ENCODE measurements around the gene CCDC91.
"Not testable (repeated sequence)": the region's sequence is repeated elsewhere in the genome, so short reads cannot be mapped to it uniquely, and the experiment has no call there.

CCDC91 gene

GRCh38 chr12:28303192-28303591 is 112.9 kb downstream of the CCDC91 start:
- no peak for DNase-seq

GRCh38 chr12:28306535-28306934 is 116.3 kb downstream of the CCDC91 start:
- DNase-seq = no peak

- no peak for DNase-seq
Measured at GRCh38 chr12:28308891-28309290, 118.6 kb downstream of the CCDC91 start.

- DNase-seq = peak; percentile 47
Measured at GRCh38 chr12:28313631-28314030, 123.4 kb downstream of the CCDC91 start.

- DNase-seq = no peak
Measured at GRCh38 chr12:28316049-28316448, 125.8 kb downstream of the CCDC91 start.

GRCh38 chr12:28318273-28318672 is 128.0 kb downstream of the CCDC91 start:
- DNase-seq = no peak

- no peak for DNase-seq
Measured at GRCh38 chr12:28320353-28320752, 130.1 kb downstream of the CCDC91 start.

GRCh38 chr12:28327722-28328121 is 137.5 kb downstream of the CCDC91 start:
- no peak for DNase-seq

- DNase-seq = no peak
Measured at GRCh38 chr12:28328967-28329366, 138.7 kb downstream of the CCDC91 start.

- not testable (repeated sequence) for DNase-seq
Measured at GRCh38 chr12:28329727-28330126, 139.5 kb downstream of the CCDC91 start.

GRCh38 chr12:28330232-28330631 is 140.0 kb downstream of the CCDC91 start:
- not testable (repeated sequence) for DNase-seq

GRCh38 chr12:28331130-28331529 is 140.9 kb downstream of the CCDC91 start:
- DNase-seq = no peak

- no peak for DNase-seq
Measured at GRCh38 chr12:28340261-28341045, 150.2 kb downstream of the CCDC91 start.

GRCh38 chr12:28343713-28344112 is 153.5 kb downstream of the CCDC91 start:
- no peak for DNase-seq

- no peak for DNase-seq
Measured at GRCh38 chr12:28346567-28346966, 156.3 kb downstream of the CCDC91 start.

- no peak for DNase-seq
Measured at GRCh38 chr12:28349196-28349595, 158.9 kb downstream of the CCDC91 start.

- no peak for DNase-seq
Measured at GRCh38 chr12:28350502-28350901, 160.2 kb downstream of the CCDC91 start.

- no peak for DNase-seq
Measured at GRCh38 chr12:28351414-28351813, 161.2 kb downstream of the CCDC91 start.

- no peak for DNase-seq
Measured at GRCh38 chr12:28355161-28355560, 164.9 kb downstream of the CCDC91 start.

- no peak for DNase-seq
Measured at GRCh38 chr12:28360253-28360652, 170.0 kb downstream of the CCDC91 start.

GRCh38 chr12:28367326-28367725 is 177.1 kb downstream of the CCDC91 start:
- no peak for DNase-seq

GRCh38 chr12:28367993-28368392 is 177.7 kb downstream of the CCDC91 start:
- no peak for DNase-seq

GRCh38 chr12:28369483-28369882 is 179.2 kb downstream of the CCDC91 start:
- no peak for DNase-seq

- peak; percentile 50 for DNase-seq
Measured at GRCh38 chr12:28374556-28374955, 184.3 kb downstream of the CCDC91 start.

- DNase-seq = no peak
Measured at GRCh38 chr12:28378736-28379135, 188.5 kb downstream of the CCDC91 start.
